Liver (tissue), 9 donors: ENCODE data around the gene CRB2. TPM values are rescaled to one million over a fixed set of nuclear protein-coding genes. Genes with fewer than 3 reads are reported as not detected.

Source experiments
- DNase-seq: peaks from one replicate; pipeline ENCODE4 v3.0.0-alpha.2; 2017; ENCODE audit warnings: low spot score
- H3K27ac ChIP-seq, 2 donors: one replicate each; pipeline ENCODE4 v1.7.0; 2013; ENCODE audit warnings: inconsistent platforms in 2 of 2, low read length in 2 of 2, control low read depth in 1 of 2, low read depth in 1 of 2, mild to moderate bottlenecking in 1 of 2
- H3K27me3 ChIP-seq, 4 donors: one replicate each; pipeline versions ENCODE4 v1.6.1 to v1.7.0; 2013; ENCODE audit warnings: low read length in 3 of 4, inconsistent platforms in 1 of 4, mild to moderate bottlenecking in 1 of 4, moderate library complexity in 1 of 4; ENCODE audit not compliant: control insufficient read depth in 4 of 4, insufficient read depth in 4 of 4
- H3K36me3 ChIP-seq, 4 donors: one replicate each; pipeline versions ENCODE4 v1.6.1 to v1.7.0; 2013; ENCODE audit warnings: low read length in 3 of 4, mild to moderate bottlenecking in 3 of 4, low read depth in 1 of 4, moderate library complexity in 1 of 4; ENCODE audit not compliant: control insufficient read depth in 4 of 4, insufficient read depth in 3 of 4
- H3K4me1 ChIP-seq, 4 donors: one replicate each; pipeline versions ENCODE4 v1.6.1 to v1.7.0; 2013; ENCODE audit warnings: low read length in 3 of 4, mild to moderate bottlenecking in 3 of 4, moderate library complexity in 1 of 4; ENCODE audit not compliant: control insufficient read depth in 4 of 4, insufficient read depth in 4 of 4
- H3K4me3 ChIP-seq, 3 donors: one replicate each; pipeline versions ENCODE4 v1.6.1 to v1.7.0; 2013; ENCODE audit warnings: low read length in 3 of 3, control low read depth in 1 of 3, low read depth in 1 of 3, mild to moderate bottlenecking in 1 of 3
- H3K9ac ChIP-seq, 2 donors: one replicate each; pipeline ENCODE4 v1.7.0; 2013; ENCODE audit warnings: low read length in 2 of 2, mild to moderate bottlenecking in 2 of 2, moderate library complexity in 2 of 2, control low read depth in 1 of 2, low read depth in 1 of 2
- H3K9me3 ChIP-seq, 4 donors: one replicate each; pipeline versions ENCODE4 v1.6.1 to v1.7.0; 2013; ENCODE audit warnings: low read length in 3 of 4; ENCODE audit not compliant: control insufficient read depth in 4 of 4
- EGR1 ChIP-seq, 2 donors: IDR thresholded peaks; 2 replicates each; pipeline ENCODE4 v1.6.1; 2016 to 2018; ENCODE audit warnings: antibody characterized with exemption in 2 of 2, low read depth in 2 of 2
- FOXA1 ChIP-seq: IDR thresholded peaks from 2 replicates; pipeline ENCODE4 v1.6.1; 2016; ENCODE audit warnings: antibody characterized with exemption
- FOXA2 ChIP-seq: IDR thresholded peaks from 2 replicates; pipeline ENCODE4 v1.6.1; 2016; ENCODE audit warnings: antibody characterized with exemption
- GABPA ChIP-seq, 2 donors: IDR thresholded peaks in 1 of 2; conservative IDR thresholded peaks in 1 of 2; 2 replicates each; pipeline ENCODE4 v1.6.1; 2016; ENCODE audit warnings: antibody characterized with exemption in 2 of 2, mild to moderate bottlenecking in 1 of 2, moderate library complexity in 1 of 2
- HNF4A ChIP-seq, 2 donors: conservative IDR thresholded peaks; 2 replicates each; pipeline ENCODE4 v1.6.1; 2016; ENCODE audit warnings: antibody characterized with exemption in 2 of 2, mild to moderate bottlenecking in 2 of 2
- HNF4G ChIP-seq: IDR thresholded peaks from 2 replicates; pipeline ENCODE4 v1.6.1; 2016; ENCODE audit warnings: antibody characterized with exemption
- JUND ChIP-seq, 2 donors: IDR thresholded peaks; 2 replicates each; pipeline ENCODE4 v1.6.1; 2016; ENCODE audit warnings: antibody characterized with exemption in 2 of 2
- MAX ChIP-seq: IDR thresholded peaks from 2 replicates; pipeline ENCODE4 v1.6.1; 2016; ENCODE audit warnings: antibody characterized with exemption
- NR2F2 ChIP-seq: IDR thresholded peaks from 2 replicates; pipeline ENCODE4 v1.6.1; 2016; ENCODE audit warnings: antibody characterized with exemption
- RAD21 ChIP-seq, 2 donors: IDR thresholded peaks; 2 replicates each; pipeline ENCODE4 v1.6.1; 2016; ENCODE audit warnings: antibody characterized with exemption in 2 of 2, mild to moderate bottlenecking in 2 of 2
- RXRA ChIP-seq, 2 donors: IDR thresholded peaks; 2 replicates each; pipeline ENCODE4 v1.6.1; 2017 to 2018; ENCODE audit warnings: antibody characterized with exemption in 2 of 2, mild to moderate bottlenecking in 1 of 2
- SP1 ChIP-seq: IDR thresholded peaks from 2 replicates; pipeline ENCODE4 v1.6.1; 2018; ENCODE audit warnings: antibody characterized with exemption, mild to moderate bottlenecking
- TAF1 ChIP-seq: conservative IDR thresholded peaks from 2 replicates; pipeline ENCODE4 v1.6.1; 2016; ENCODE audit warnings: antibody characterized with exemption, mild to moderate bottlenecking
- YY1 ChIP-seq: IDR thresholded peaks from 2 replicates; pipeline ENCODE4 v1.6.1; 2016; ENCODE audit warnings: antibody characterized with exemption, mild to moderate bottlenecking
- WGBS: extraction: QIAGEN DNeasy Blood & Tissue Kit; methylation state at CpG from one replicate; pipeline ENCODE4 v1.1.7; 2013; 5-methylcytosine and 5-hydroxymethylcytosine counted together
- polyA plus RNA-seq, 2 donors: library from polyadenylated mRNA; stranded (reverse) in 1 of 2; unstranded in 1 of 2; fragments of 200-250 nt in 1 of 2; fragments of >200 nt in 1 of 2; fragmentation: Nextera tagmentation in 1 of 2; extraction: Ambion mirVana in 1 of 2; gene quantifications; one replicate each; pipeline versions ENCODE4 v1.2.1 to v1.2.3, GENCODE V29; 2013 to 2015
- total RNA-seq, 2 donors: library from RNA; depleted of rRNA; stranded (reverse); fragments of >200 nt; gene quantifications; one replicate each; pipeline ENCODE4 v1.2.3, GENCODE V29; 2014
- TF ChIP-seq, protein P1 (sequence below): fragments of 150-350 bp; IDR thresholded peaks from 2 replicates; pipeline ENCODE4 v1.5.1; 2017; ENCODE audit warnings: improper control_type of control experiment, low read depth, low read length; ENCODE audit not compliant: missing input control
- TF ChIP-seq, protein P2 (sequence below): IDR thresholded peaks from 2 replicates; pipeline ENCODE4 v1.6.1; 2016; ENCODE audit warnings: antibody characterized with exemption
- TF ChIP-seq, protein P3 (sequence below): IDR thresholded peaks from 2 replicates; pipeline ENCODE4 v1.6.1; 2016; ENCODE audit warnings: antibody characterized with exemption
- TF ChIP-seq, protein P4 (sequence below): IDR thresholded peaks from 2 replicates; pipeline ENCODE4 v1.6.1; 2016; ENCODE audit warnings: antibody characterized with exemption, mild to moderate bottlenecking
- donor health status: healthy.
- donor health status: healthy.
- donor health status: healthy.
- donor health status: healthy.
- donor health status: healthy.

Gene CRB2
- total and polyA plus RNA-seq, 4 donors = 1.7 TPM; not detected in 3

- Histone ChIP-seq H3K27ac (peak overlapping the region; percentile 71 to 80), H3K4me1 (peaks cover 3 to 23% (median 15%) of the 10 kb centered on the region in 4 donors), H3K36me3 (no peaks in the 10 kb centered on the region), H3K4me3 (no peak overlapping the region), H3K9me3 (no peaks in the 10 kb centered on the region), H3K27me3 (no peaks in the 10 kb centered on the region), H3K9ac (no peak overlapping the region)
- WGBS = 38% methylated on average over 10 of the region's 10 CpGs
- DNase-seq = peak; percentile 68
- TF ChIP-seq FOXA1 (no peak), SP1 (peak; percentile 84), GABPA (IDR thresholded peaks at IDR 0.05 in 1 of 2, conservative IDR thresholded peaks at IDR 0.05 in 1 of 2) (peak in 1 of 2 donors; percentile 32), RXRA (IDR thresholded peaks at IDR 0.05) (peak; percentile 82 to 86), HNF4A (conservative IDR thresholded peaks at IDR 0.05) (peak; percentile 83 to 88), FOXA2 (peak; percentile 46), JUND (IDR thresholded peaks at IDR 0.05) (peak in 1 of 2 donors; percentile 51), YY1 (peak; percentile 92), HNF4G (peak; percentile 28), NR2F2 (peak; percentile 94), EGR1 (IDR thresholded peaks at IDR 0.05; ENCODE audit: low read depth in 2 of 2) (no peak), MAX (no peak), TAF1 (no peak), RAD21 (IDR thresholded peaks at IDR 0.05) (peak; percentile 54 to 56)
- TF ChIP-seq, protein P1, sequence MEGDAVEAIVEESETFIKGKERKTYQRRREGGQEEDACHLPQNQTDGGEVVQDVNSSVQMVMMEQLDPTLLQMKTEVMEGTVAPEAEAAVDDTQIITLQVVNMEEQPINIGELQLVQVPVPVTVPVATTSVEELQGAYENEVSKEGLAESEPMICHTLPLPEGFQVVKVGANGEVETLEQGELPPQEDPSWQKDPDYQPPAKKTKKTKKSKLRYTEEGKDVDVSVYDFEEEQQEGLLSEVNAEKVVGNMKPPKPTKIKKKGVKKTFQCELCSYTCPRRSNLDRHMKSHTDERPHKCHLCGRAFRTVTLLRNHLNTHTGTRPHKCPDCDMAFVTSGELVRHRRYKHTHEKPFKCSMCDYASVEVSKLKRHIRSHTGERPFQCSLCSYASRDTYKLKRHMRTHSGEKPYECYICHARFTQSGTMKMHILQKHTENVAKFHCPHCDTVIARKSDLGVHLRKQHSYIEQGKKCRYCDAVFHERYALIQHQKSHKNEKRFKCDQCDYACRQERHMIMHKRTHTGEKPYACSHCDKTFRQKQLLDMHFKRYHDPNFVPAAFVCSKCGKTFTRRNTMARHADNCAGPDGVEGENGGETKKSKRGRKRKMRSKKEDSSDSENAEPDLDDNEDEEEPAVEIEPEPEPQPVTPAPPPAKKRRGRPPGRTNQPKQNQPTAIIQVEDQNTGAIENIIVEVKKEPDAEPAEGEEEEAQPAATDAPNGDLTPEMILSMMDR = no peak
- TF ChIP-seq, protein P2, sequence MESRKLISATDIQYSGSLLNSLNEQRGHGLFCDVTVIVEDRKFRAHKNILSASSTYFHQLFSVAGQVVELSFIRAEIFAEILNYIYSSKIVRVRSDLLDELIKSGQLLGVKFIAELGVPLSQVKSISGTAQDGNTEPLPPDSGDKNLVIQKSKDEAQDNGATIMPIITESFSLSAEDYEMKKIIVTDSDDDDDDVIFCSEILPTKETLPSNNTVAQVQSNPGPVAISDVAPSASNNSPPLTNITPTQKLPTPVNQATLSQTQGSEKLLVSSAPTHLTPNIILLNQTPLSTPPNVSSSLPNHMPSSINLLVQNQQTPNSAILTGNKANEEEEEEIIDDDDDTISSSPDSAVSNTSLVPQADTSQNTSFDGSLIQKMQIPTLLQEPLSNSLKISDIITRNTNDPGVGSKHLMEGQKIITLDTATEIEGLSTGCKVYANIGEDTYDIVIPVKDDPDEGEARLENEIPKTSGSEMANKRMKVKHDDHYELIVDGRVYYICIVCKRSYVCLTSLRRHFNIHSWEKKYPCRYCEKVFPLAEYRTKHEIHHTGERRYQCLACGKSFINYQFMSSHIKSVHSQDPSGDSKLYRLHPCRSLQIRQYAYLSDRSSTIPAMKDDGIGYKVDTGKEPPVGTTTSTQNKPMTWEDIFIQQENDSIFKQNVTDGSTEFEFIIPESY = peak; percentile 29
- TF ChIP-seq, protein P3, sequence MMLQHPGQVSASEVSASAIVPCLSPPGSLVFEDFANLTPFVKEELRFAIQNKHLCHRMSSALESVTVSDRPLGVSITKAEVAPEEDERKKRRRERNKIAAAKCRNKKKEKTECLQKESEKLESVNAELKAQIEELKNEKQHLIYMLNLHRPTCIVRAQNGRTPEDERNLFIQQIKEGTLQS = no peak
- TF ChIP-seq, protein P4, sequence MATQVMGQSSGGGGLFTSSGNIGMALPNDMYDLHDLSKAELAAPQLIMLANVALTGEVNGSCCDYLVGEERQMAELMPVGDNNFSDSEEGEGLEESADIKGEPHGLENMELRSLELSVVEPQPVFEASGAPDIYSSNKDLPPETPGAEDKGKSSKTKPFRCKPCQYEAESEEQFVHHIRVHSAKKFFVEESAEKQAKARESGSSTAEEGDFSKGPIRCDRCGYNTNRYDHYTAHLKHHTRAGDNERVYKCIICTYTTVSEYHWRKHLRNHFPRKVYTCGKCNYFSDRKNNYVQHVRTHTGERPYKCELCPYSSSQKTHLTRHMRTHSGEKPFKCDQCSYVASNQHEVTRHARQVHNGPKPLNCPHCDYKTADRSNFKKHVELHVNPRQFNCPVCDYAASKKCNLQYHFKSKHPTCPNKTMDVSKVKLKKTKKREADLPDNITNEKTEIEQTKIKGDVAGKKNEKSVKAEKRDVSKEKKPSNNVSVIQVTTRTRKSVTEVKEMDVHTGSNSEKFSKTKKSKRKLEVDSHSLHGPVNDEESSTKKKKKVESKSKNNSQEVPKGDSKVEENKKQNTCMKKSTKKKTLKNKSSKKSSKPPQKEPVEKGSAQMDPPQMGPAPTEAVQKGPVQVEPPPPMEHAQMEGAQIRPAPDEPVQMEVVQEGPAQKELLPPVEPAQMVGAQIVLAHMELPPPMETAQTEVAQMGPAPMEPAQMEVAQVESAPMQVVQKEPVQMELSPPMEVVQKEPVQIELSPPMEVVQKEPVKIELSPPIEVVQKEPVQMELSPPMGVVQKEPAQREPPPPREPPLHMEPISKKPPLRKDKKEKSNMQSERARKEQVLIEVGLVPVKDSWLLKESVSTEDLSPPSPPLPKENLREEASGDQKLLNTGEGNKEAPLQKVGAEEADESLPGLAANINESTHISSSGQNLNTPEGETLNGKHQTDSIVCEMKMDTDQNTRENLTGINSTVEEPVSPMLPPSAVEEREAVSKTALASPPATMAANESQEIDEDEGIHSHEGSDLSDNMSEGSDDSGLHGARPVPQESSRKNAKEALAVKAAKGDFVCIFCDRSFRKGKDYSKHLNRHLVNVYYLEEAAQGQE = peak; percentile 51
Observed at GRCh38 chr9:123324767-123325183, 31.2 kb upstream of the CRB2 start.
